HG03442 (cell line): ENCODE measurements around the gene MRPL53.

Experiments
- ATAC-seq: cut with Tn5 transposase; IDR thresholded peaks from one replicate; pipeline ENCODE4 v1.9.1; 2021; ENCODE audit warnings: mild to moderate bottlenecking, moderate library complexity; ENCODE audit not compliant: unreplicated experiment

MRPL53 gene

DNA sequence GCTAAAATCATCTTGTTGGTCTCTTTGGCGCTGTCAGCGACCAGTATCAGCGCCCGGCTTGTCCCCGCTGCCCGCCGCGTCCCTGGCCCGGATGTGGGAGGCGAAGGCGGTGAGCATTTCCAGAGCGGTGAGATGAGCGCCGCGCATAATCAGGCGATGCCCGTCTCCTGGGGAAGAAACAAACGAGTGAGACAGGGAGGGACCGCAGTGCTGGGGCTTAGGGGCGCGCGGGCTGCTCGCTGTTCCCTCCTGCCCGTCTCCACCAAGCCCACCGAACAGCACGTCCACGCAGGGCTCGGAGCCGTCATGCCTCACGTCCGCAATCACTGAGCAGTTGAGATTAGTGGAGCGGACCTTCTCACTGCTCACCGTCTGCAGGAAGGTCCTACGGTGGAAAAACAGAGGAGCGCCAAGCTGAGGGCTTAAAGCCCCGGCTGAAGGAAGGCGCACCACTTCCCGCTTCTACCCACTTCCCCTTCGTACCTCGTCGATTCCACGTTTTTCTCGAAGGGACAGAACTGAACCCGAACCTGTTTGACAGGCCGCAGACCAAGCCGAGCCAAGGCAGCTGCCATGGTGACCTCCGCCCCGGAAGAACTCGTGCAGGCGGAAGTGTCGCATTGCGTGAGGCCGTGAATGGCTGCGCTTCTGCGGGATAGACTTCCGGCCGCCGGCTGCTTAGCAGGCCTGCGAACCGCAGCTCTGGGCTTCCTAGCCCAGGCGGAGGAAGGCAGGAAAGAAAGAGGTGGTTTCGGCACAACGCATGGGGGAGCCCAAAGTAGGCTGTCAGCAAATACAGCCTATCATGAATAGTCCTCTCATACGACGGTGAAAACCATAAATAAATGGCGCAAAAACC lies at the start of gene MRPL53:
TSS of gene MRPL53 (minus strand) at position 595 of the 859 bp plus-strand sequence. CDS start at position 575, 20 bp downstream.
- peak; percentile 79 for ATAC-seq

DNA sequence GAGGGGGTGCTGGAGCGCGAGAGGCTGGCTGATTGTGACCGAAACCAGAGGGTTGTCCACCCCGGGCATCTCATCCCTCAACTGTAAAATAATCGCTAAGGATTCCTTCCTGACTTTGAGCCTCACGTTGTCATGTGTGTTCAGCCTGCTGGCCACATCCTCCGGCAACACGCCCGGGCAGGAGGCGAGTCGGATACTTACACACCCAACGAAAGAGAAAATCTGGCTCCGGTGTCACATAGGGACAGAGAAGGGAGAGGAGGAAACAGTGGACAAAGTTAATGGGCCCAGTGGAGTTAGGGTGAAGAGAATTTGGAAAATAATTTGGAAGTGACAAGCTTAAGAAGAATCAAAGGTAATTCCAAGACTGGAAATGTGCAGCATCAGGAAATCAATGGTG lies 44.2 kb upstream of the MRPL53 start:
- ATAC-seq: no peak

DNA sequence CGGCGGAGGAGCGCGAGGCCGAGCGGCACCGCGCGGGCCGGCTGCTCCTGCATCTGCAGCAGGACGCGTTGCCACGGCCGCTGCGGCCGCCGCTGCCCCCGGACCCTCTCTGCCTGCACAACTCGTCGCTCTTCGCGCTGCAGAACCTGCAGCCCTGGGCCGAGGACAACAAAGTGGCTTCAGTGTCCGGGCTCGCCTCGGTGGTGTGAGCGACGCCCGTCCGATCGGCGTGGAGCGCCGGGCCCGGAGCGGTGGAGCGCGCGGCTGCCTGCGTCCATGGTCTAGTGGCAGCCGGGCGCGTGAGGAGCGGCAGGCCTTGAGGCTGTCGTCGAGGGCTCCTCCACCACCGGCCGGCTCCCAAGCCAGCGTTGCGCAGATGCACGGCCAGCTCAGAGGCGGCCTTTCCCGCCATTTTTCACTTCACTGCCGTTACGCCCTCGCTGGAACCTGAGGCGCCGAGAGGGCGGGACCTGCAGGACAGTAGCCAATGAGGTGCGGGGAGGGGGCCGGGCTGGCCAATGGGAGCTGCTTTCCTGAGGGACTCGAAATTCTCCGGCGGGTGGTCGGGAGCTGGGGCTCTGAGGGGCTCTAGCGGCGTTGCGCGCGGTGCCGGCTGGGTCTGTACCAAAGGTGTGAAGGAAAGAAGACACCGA lies 43.6 kb upstream of the MRPL53 start:
- peak; percentile 57 for ATAC-seq

- peak; percentile 5 for ATAC-seq
These were observed 42.9 kb upstream of the MRPL53 start for GRCh38 chr2:74515271-74515980.

DNA sequence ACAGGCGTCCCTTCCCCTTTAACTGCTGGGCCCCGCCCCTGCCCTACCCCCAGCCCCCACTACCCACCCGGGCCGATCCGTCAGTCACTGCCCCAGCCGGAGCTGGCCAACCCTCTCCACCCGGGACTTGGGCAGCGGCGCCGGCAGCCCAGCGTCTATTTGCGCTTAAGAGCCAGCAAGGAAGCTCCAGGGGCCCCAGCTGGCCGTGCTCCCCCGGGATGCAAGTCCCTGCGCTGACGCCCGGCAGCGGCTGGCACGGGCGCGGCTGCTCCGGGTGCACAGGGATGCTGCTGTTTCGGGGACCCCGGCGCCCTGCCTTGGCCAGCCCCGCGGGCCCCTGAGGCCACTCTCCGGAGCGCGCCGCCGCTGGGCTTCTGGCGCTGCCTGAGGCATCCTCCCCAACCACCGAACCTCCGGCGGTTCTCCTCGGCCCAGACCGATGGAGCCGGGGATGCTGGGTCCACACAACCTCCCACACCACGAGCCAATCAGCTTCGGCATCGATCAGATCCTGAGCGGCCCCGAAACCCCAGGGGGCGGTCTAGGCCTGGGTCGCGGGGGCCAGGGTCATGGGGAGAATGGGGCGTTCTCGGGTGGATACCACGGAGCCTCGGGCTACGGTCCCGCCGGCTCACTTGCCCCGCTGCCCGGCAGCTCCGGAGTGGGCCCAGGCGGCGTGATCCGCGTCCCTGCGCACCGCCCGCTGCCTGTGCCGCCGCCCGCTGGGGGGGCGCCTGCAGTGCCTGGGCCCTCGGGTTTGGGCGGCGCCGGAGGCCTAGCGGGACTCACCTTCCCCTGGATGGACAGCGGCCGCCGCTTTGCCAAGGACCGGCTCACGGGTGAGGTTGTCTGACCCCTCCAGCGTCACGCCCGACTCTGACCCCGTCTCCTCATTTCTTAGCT lies 42.1 kb upstream of the MRPL53 start, which contains the start of gene TLX2:
TSS of gene TLX2 (plus strand) at position 83 of the 903 bp plus-strand sequence. CDS start at position 440, 357 bp downstream.
- ATAC-seq: no peak

GRCh38 chr2:74513605-74514367 lies 41.3 kb upstream of the MRPL53 start:
- no peak for ATAC-seq

GRCh38 chr2:74512744-74513604 lies 40.5 kb upstream of the MRPL53 start:
- no peak for ATAC-seq

- ATAC-seq: no peak
These were observed 38.9 kb upstream of the MRPL53 start for GRCh38 chr2:74511104-74511989.

DNA sequence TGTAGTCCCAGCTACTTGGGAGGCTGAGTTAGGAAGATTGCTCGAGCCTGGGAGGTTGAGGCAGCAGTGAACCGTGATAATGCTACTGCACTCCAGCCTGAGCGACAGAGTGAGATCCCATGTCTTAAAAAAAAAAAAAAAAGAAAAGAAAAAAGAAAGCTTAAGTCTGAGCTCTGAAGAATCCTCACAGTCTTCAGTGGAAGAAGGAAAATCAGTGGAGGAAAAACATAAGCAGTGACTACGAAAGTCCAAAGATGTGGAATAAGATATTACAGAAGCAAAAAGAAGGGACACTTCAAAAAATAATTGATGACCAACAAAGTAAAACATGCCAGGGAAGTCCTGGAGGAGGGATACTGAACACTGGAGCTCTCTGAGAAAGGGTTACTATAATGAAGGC lies 37.8 kb upstream of the MRPL53 start:
- no peak for ATAC-seq

DNA sequence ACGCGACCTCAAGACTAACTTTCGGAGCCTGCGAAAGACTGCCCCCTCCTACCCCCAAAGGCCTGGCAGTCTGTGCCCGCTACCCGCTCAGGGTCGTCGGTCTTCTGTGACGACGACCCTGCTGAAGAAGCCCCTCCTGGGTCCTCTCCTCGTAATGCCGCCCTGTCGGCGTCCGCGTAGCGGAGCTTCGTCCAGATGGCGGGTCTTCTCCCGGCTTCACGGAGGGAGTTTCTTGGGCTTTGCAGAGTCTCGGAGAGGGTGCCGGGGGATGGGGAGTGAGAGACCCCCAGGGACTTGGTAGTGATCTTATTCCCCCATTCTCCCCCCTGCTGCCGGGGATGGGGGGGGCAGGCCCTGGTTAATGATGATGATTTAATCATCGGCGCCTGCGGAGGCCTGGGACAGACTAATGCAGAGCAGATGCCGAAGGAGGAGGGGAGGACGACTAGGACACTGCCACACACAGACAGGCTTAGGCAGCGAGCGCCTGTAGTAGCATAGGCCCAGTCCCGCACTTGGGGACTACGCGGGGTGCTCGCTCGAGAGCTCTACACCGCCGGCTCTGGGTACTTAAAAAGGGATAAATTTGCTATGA lies 35.5 kb upstream of the MRPL53 start:
- peak; percentile 6 for ATAC-seq

GRCh38 chr2:74507145-74507925 lies 34.9 kb upstream of the MRPL53 start, which contains the start of gene PCGF1:
Gene PCGF1 (minus strand): TSS chr2:74507695. CDS start chr2:74507668, 27 bp downstream.
- peak; percentile 87 for ATAC-seq

DNA sequence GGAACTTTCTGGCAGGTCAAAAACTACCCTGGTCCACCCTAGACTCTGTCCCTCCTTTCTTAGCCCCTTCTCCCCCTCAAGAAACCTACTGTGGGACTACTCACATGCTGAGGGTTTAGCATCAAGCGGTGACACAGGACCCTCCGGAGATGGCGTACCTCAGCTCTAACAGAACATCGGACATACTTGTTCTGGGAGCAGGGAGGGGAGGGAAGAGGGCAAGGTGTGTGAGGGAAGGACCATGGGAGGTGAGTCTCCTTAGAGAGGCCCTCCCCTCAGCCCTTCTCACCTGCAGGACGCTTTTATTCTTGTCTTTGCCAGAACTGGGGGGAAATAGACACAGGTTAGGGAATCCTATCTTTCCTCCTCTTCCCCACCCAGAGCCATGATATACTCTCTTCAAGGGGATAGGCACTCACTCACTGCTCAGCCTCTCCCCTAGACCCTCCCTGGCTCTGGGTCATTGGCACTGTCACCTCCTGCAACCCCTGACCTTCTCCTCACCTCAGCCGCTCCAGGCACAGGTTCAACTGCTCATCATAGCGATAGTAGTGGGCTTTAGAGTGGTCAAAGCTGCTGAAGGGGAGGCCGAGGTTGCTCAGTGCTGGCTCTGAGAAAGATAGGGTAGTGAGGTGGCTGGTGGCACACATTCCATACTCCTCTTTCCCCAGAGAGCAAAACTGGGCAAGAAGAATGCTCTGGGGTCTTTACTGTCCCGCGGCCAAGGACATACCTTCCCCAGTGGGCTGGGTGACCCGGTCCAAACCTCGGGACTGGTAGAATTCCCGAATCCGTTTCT lies 33.2 kb upstream of the MRPL53 start:
- no peak for ATAC-seq

DNA sequence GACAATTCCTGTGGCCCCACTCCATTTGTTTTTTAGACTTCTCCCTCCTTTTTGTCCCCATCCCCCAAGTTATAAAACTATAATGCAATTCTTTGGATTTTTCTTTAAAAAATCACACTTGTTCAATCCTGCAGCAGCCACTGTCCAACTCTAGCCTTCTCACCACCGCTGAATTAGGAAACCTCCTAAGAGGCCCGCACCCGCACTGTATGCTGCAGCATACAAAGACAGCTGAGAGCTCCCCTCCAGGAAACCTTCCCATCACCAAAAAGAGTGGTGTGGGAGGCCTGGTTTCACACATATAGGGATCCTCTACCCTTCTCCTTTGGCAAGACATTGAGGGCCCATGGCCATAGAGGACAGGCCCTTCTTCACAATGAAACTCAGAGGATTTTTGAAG lies 32.1 kb upstream of the MRPL53 start:
- ATAC-seq: no peak

DNA sequence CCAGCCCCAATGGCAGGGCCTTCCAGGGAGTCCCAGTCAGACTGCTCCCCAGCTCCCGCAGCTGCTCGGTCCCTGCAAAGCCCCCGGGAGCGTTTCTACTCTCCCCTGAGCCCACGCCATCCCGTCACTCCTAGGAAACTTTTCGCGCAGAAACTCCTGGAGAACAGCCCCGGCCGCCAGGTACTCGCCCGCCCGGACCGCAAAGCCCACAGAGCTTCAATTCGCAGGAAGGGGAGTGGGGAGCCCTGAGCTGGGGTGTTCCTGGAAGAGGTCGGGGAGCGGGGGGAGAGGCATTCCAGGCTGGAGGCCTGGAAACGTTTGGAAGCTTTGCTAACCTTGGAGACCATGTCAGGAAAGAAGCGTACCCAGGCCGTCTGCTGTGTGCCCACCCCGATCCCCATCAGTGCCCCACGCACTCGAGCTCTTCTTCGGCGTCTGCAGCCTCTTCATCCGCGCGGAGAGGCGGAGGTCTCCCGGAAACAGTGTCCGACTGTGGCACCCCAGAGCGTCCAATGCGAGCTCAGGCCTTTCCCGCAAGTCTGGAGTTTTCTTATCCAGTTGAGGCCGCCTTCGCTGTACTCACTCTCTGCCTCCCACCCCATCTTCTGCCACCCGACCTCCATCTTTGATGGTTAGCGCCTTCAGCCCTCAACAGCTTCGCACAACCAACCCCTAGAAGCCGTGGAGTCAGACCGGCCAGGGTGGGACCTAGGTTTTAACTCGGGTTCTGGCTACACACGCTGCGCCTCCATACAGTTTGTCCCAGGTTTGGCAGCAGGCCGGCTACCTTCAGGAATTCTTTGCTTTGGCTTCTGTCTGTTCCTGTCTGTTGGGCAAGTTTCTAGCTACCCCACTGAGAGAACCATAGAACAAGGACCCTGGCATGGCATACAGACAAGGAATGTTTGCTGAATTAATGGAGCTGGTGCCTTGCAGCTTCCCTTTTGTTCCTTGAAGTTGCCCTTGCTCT lies 31.3 kb upstream of the MRPL53 start:
- ATAC-seq: no peak
